ENCODE results near the gene EDC4. TPM values are rescaled to one million over a fixed set of nuclear protein-coding genes. Genes with fewer than 3 reads are reported as not detected.
"Not testable (repeated sequence)": the region's sequence is repeated elsewhere in the genome, so short reads cannot be mapped to it uniquely, and the experiment has no call there.

EDC4 gene
- total RNA-seq, 2 experiments from 2014 or later, result 88.6 to 94.2 TPM

- H3K36me3 Mint-ChIP-seq; DNase-seq; intact Hi-C loops (cut with micrococcal nuclease); H3K27ac Mint-ChIP-seq; H3K4me3 Mint-ChIP-seq; H3K27me3 Mint-ChIP-seq; H3K9me3 Mint-ChIP-seq: not testable (repeated sequence)
- ChIA-PET CTCF (interaction anchor here (1.5 to 1.7 kb wide), 2 partner anchors 13 to 31 kb away, joined by 5 read pairs; partner anchors contain the start of gene NRN1L), POLR2A (interaction anchor here (0.6 kb wide), 2 partner anchors 31 to 171 kb away, joined by 5 read pairs; partner anchors contain the start of gene NRN1L)
- peaks cover 23% of the 10 kb centered on the region for H3K4me1 Mint-ChIP-seq (ENCODE audit: low read depth)
These were observed 42.6 kb downstream of the EDC4 start for GRCh38 chr16:67915496-67915769.

GRCh38 chr16:67915831-67916723 is 43.2 kb downstream of the EDC4 start:
- Mint-ChIP-seq H3K4me3 (no peak overlapping the region), H3K27me3 (no peaks in the 10 kb centered on the region), H3K27ac (no peak overlapping the region), H3K4me1 (ENCODE audit: low read depth) (peaks cover 22% of the 10 kb centered on the region), H3K36me3 (peaks cover 1% of the 10 kb centered on the region), H3K9me3 (no peaks in the 10 kb centered on the region)
- DNase-seq, result no peak
- POLR2A ChIA-PET, result interaction anchor here (0.6 kb wide), 1 partner anchor 32 kb away, joined by 5 read pairs; the partner anchor contains the start of gene NRN1L
- CTCF ChIA-PET, result interaction anchor here (1.5 to 1.7 kb wide), 2 partner anchors 12 to 32 kb away, joined by 5 read pairs; partner anchors contain the start of gene NRN1L
- intact Hi-C loops (cut with micrococcal nuclease), result no loop called here

DNA sequence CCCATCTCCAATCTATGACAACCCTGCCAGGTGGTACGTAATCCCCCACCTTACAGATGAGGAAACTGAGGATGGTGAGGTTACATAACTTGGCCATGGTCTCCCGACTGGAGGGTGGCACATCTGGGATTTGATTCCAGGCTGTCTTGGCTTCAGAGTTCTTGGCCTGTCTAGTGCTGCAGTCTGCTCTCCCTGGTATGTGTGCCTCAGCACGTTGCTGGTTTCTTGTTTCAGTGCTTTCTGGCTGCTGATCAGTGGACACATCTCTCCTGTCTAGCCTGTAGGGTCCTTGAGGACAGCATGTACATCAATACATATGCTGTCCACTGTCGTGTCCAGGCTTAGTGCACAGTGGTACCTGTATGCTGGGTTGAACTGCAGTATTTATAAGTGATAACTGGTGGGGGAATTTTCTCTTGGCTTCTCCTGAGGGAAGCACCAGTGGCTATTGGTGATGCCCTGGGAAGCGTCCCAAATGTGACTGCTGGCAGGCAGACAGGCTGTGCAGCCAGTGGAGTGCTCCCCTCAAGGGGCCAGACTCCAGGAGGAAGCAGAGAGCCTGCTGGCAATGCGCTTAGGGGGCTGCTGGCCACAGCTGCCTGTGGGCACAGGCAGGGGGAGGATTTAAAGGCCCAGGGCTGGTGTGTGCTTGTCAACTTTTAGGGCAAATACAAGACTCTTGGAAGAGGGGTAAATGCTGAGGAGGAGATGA is 44.4 kb downstream of the EDC4 start:
- ChIA-PET CTCF (interaction anchor here (0.7 to 6.0 kb wide), 4 partner anchors 11 to 101 kb away, joined by 3 to 41 read pairs (median 15); partner anchors contain the start of gene NRN1L), POLR2A (no interaction called here)
- Mint-ChIP-seq H3K4me3 (no peak overlapping the region), H3K4me1 (ENCODE audit: low read depth) (peaks cover 29% of the 10 kb centered on the region), H3K27ac (peak overlapping the region; percentile 77), H3K9me3 (no peaks in the 10 kb centered on the region), H3K36me3 (no peaks in the 10 kb centered on the region), H3K27me3 (no peaks in the 10 kb centered on the region)
- intact Hi-C loops (cut with micrococcal nuclease), result no loop called here
- DNase-seq, result no peak

GRCh38 chr16:67917852-67918236 is 45.0 kb downstream of the EDC4 start:
- CTCF ChIA-PET, result interaction anchor here (0.7 to 6.0 kb wide), 7 partner anchors 11 to 157 kb away, joined by 3 to 41 read pairs (median 3); partner anchors contain the start of genes NRN1L, RANBP10 and TSNAXIP1
- H3K9me3 Mint-ChIP-seq, result no peaks in the 10 kb centered on the region
- POLR2A ChIA-PET, result no interaction called here
- no peaks in the 10 kb centered on the region for H3K27me3 Mint-ChIP-seq
- H3K4me3 Mint-ChIP-seq, result no peak overlapping the region
- DNase-seq, result peak; percentile 75
- peak overlapping the region; percentile 77 for H3K27ac Mint-ChIP-seq
- H3K4me1 Mint-ChIP-seq (ENCODE audit: low read depth), result peaks cover 31% of the 10 kb centered on the region
- H3K36me3 Mint-ChIP-seq, result no peaks in the 10 kb centered on the region
- intact Hi-C loops (cut with micrococcal nuclease), result loop anchor here (1.0 to 2.0 kb wide), 3 partner anchors 17 to 43 kb away; partner anchors contain the start of gene PSKH1

GRCh38 chr16:67919622-67920221 is 46.9 kb downstream of the EDC4 start:
- Mint-ChIP-seq H3K27ac (no peak overlapping the region), H3K27me3 (no peaks in the 10 kb centered on the region), H3K9me3 (no peaks in the 10 kb centered on the region), H3K36me3 (no peaks in the 10 kb centered on the region), H3K4me3 (no peak overlapping the region), H3K4me1 (ENCODE audit: low read depth) (peaks cover 31% of the 10 kb centered on the region)
- ChIA-PET CTCF (interaction anchor here (1.1 to 6.0 kb wide), 3 partner anchors 36 to 104 kb away, joined by 3 to 41 read pairs (median 25); partner anchors contain the start of gene NRN1L), POLR2A (no interaction called here)
- no peak for DNase-seq
- intact Hi-C loops (cut with micrococcal nuclease), result loop anchor here (2.0 kb wide), 1 partner anchor 45 kb away; no protein-coding TSS in a partner anchor

DNA sequence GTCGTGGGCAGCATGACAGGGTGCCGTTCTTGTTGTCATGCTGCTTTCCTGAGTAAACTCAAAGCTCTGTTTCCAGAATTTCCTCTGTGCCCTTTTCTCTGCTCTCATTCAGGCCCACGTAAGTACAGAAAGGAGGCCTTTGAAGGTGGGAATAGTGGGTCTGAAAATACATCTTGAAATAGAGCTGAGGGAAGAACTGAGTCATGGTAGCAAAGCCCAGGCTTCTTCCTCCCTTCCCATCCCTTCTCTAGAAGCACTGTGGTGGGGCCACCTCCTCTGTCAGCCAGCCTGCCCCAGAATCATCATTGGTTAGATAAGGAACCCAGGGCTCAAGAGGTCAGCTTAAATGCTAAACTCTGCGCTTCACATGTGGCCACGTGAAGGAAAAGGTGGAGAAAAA is 49.4 kb downstream of the EDC4 start:
- Mint-ChIP-seq H3K27ac (peak overlapping the region; percentile 85), H3K4me1 (ENCODE audit: low read depth) (peaks cover 25% of the 10 kb centered on the region), H3K27me3 (no peaks in the 10 kb centered on the region), H3K9me3 (no peaks in the 10 kb centered on the region), H3K36me3 (no peaks in the 10 kb centered on the region), H3K4me3 (no peak overlapping the region)
- intact Hi-C loops (cut with micrococcal nuclease), result no loop called here
- POLR2A ChIA-PET, result no interaction called here
- CTCF ChIA-PET, result interaction anchor here (1.0 to 6.0 kb wide), 3 partner anchors 36 to 105 kb away, joined by 3 to 41 read pairs (median 6); partner anchors contain the start of gene NRN1L
- no peak for DNase-seq

DNA sequence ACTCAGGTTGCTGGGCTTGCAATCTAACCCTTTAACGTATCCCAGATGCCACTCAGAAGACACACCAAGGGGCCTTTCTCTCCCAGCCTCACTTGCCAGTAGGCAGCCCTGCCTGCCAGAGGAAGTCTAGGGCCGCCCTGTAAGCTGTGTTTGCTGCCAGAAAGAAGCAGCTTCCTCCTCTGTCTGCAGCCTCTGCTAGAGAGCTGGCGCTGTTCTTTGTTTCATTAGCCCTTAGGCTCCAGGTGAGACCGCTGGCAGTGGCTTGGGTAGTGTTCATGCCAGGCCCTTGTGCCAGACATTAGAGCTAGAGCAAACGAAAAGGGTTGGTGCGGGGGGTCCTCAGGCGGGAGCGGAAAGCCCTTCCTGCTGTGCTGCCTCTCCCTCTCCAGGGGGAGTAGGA is 49.9 kb downstream of the EDC4 start:
- CTCF ChIA-PET, result interaction anchor here (1.0 to 6.0 kb wide), 3 partner anchors 37 to 106 kb away, joined by 3 to 41 read pairs (median 6); partner anchors contain the start of gene NRN1L
- H3K9me3 Mint-ChIP-seq, result no peaks in the 10 kb centered on the region
- H3K4me3 Mint-ChIP-seq, result no peak overlapping the region
- no peak for DNase-seq
- peak overlapping the region; percentile 85 for H3K27ac Mint-ChIP-seq
- H3K4me1 Mint-ChIP-seq (ENCODE audit: low read depth), result peaks cover 20% of the 10 kb centered on the region
- POLR2A ChIA-PET, result no interaction called here
- intact Hi-C loops (cut with micrococcal nuclease), result no loop called here
- no peaks in the 10 kb centered on the region for H3K27me3 Mint-ChIP-seq
- no peaks in the 10 kb centered on the region for H3K36me3 Mint-ChIP-seq

- Mint-ChIP-seq H3K27ac (no peak overlapping the region), H3K9me3 (no peaks in the 10 kb centered on the region), H3K4me3 (no peak overlapping the region), H3K4me1 (ENCODE audit: low read depth) (peaks cover 12% of the 10 kb centered on the region), H3K36me3 (peaks cover 2% of the 10 kb centered on the region), H3K27me3 (no peaks in the 10 kb centered on the region)
- POLR2A ChIA-PET, result interaction anchor here (0.5 kb wide), 1 partner anchor 393 kb away, joined by 3 read pairs; no protein-coding TSS in a partner anchor
- CTCF ChIA-PET, result interaction anchor here (2.2 to 6.0 kb wide), 2 partner anchors 40 to 107 kb away, joined by 6 to 41 read pairs; partner anchors contain the start of gene NRN1L
- no peak for DNase-seq
- intact Hi-C loops (cut with micrococcal nuclease), result no loop called here
These were observed 50.7 kb downstream of the EDC4 start for GRCh38 chr16:67923414-67924116.

DNA sequence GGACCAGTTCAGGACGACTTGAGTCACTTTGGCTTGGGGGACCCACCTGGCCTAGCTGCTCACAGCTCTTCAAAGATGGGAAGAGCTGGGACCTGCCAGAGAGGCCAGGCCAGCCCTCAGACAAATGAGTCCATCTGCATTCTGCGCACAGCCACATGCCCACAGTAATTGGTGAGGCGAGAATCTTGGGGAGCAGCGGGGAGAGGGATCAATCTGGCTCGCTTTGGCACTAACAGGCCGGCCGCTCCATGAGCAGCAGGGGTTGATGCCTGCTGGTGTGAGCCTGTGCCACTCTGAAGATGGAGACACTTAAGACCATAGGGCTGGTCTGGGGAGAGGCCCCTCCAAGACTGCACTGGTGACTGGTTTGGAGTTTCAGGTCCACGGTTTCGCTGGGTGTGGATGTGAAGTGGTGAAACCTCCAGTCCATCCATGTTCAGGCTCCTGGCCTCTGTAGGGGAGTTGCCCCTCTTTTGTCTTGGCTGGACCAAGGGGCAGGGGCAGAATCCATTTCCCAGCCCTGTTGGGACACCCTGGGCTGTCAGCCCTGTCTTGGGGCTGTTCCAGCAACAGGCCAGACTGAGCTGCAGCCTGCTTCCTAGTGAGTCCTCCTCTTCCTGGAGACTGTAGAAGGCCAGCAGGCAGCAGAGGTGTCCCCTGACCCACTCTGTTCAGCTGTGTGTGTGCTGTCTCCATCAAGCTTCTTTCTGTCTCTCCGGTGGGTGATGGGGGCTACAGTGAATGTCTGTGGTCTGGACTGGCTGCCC is 51.5 kb downstream of the EDC4 start:
- no peak for DNase-seq
- CTCF ChIA-PET, result interaction anchor here (0.8 to 5.4 kb wide), 6 partner anchors 18 to 403 kb away, joined by 3 to 62 read pairs (median 5); partner anchors contain the start of gene NRN1L
- Mint-ChIP-seq H3K36me3 (peaks cover 2% of the 10 kb centered on the region), H3K27me3 (no peaks in the 10 kb centered on the region), H3K4me3 (no peak overlapping the region), H3K27ac (no peak overlapping the region), H3K9me3 (no peaks in the 10 kb centered on the region), H3K4me1 (ENCODE audit: low read depth) (peaks cover 12% of the 10 kb centered on the region)
- POLR2A ChIA-PET, result interaction anchor here (0.5 to 0.9 kb wide), 3 partner anchors 11 to 393 kb away, joined by 3 read pairs; no protein-coding TSS in a partner anchor
- intact Hi-C loops (cut with micrococcal nuclease), result no loop called here

DNA sequence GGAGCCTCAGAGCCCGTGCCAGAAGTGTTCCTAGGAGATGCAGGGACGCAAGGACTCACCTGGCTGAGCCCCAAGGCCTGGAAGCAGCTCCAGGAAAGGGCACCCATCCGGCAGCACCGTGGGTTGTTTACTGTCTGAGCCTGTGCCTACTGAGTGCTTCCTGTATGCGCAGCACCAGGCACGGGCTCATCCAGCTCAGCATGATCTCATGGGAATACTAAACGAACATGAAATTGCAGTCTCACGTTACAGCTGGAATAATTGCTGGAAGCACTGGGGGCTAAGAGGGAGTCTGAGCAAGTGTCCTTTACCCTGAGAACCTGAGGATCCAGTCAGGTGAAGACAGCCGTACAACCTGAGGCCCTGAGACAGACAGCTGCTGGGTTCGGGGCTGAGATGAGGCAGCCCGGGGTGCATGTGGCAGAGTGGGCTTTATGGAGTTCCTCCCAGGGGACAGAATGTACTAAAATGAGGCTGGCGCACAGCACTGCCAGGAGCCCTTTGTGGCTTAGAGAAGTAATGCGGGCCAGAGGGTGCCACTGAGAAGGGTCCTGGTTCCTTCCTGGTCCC is 53.4 kb downstream of the EDC4 start:
- H3K4me1 Mint-ChIP-seq (ENCODE audit: low read depth), result peaks cover 12% of the 10 kb centered on the region
- H3K4me3 Mint-ChIP-seq, result no peak overlapping the region
- H3K27ac Mint-ChIP-seq, result peak overlapping the region; percentile 58
- ChIA-PET CTCF (interaction anchor here (1.0 to 5.4 kb wide), 4 partner anchors 43 to 115 kb away, joined by 4 to 62 read pairs (median 8); partner anchors contain the start of gene NRN1L), POLR2A (no interaction called here)
- DNase-seq, result no peak
- no peaks in the 10 kb centered on the region for H3K27me3 Mint-ChIP-seq
- intact Hi-C loops (cut with micrococcal nuclease), result loop anchor here (5.0 kb wide), 1 partner anchor 404 kb away; no protein-coding TSS in a partner anchor
- H3K36me3 Mint-ChIP-seq, result peaks cover 6% of the 10 kb centered on the region
- H3K9me3 Mint-ChIP-seq, result no peaks in the 10 kb centered on the region

Measured in activated CD4-positive, alpha-beta memory T cell treated with anti-CD3 and anti-CD28 coated beads for 36 hours (primary cell).